Endothelial cell of umbilical vein (primary cell): ENCODE data around the gene CSTF3. TPM values are rescaled to one million over a fixed set of nuclear protein-coding genes. Genes with fewer than 3 reads are reported as not detected.

Source experiments
- BruUV-seq: library from RNA; stranded (reverse); fragments of 400-500 nt; replicated peaks from 2 replicates; lab custom pipeline; 2021; lab: Mats Ljungman, UMichigan
- CTCF ChIA-PET: fragments of 300-600, 350-600 bp; sonication (Branson Sonifier 250); formaldehyde crosslinking; loops from one replicate; lab custom pipeline; 2021; ENCODE audit warnings: antibody characterized with exemption, inconsistent platforms; lab: Charles Lee
- POLR2A ChIA-PET: fragments of 300-600, 350-600 bp; sonication (Branson Sonifier 250); formaldehyde crosslinking; loops from one replicate; lab custom pipeline; 2021; ENCODE audit warnings: antibody characterized with exemption, inconsistent platforms; lab: Charles Lee
- DNase-seq: peaks from one replicate; pipeline ENCODE4 v3.0.0-alpha.2; 2011; ENCODE audit warnings: low read depth, low spot score
- FAIRE-seq: peaks from 2 replicates; lab custom pipeline; 2011; peaks lifted over from hg19 to GRCh38; lab: Jason Lieb, UNC
- H2AFZ ChIP-seq: 2 replicates; pipeline ENCODE4 v1.6.0; 2012; ENCODE audit warnings: low read depth, low read length, control low read depth, inconsistent platforms
- H3K27ac ChIP-seq: 2 replicates; pipeline ENCODE4 v1.5.1; 2011; ENCODE audit warnings: low read depth, mild to moderate bottlenecking, control low read depth, low read length, moderate library complexity; ENCODE audit not compliant: insufficient read depth
- H3K27me3 ChIP-seq, 2 experiments: 2 replicates each; pipeline versions ENCODE4 v1.6.0 to v1.6.1; 2011; ENCODE audit warnings: low read length in 2 of 2, mixed read lengths in 1 of 2; ENCODE audit not compliant: control insufficient read depth in 2 of 2, insufficient read depth in 2 of 2
- H3K36me3 ChIP-seq, 2 experiments: 2 replicates in 1 of 2; 3 replicates in 1 of 2; pipeline ENCODE4 v1.5.1; 2011; ENCODE audit warnings: low read length in 2 of 2, mild to moderate bottlenecking in 1 of 2, moderate library complexity in 1 of 2; ENCODE audit not compliant: control insufficient read depth in 2 of 2, insufficient read depth in 2 of 2; ENCODE audit errors: extremely low read depth in 1 of 2
- H3K4me1 ChIP-seq: 3 replicates; pipeline ENCODE4 v1.5.1; 2011; ENCODE audit warnings: mild to moderate bottlenecking, low read length; ENCODE audit not compliant: control insufficient read depth, insufficient read depth; ENCODE audit errors: extremely low read depth
- H3K4me2 ChIP-seq: 2 replicates; pipeline ENCODE4 v1.6.1; 2011; ENCODE audit warnings: low read length, control low read depth, mixed read lengths; ENCODE audit not compliant: insufficient read depth
- H3K4me3 ChIP-seq, 3 experiments: fragments of 200-600 bp in 1 of 3; sonication (generic), shearing (Covaris generic) in 1 of 3; replicated peaks in 1 of 3; 2 replicates each; pipeline ENCODE4 v1.5.1; 2011 to 2016; ENCODE audit warnings: control low read depth in 3 of 3, low read length in 3 of 3, mild to moderate bottlenecking in 2 of 3, inconsistent platforms in 1 of 3, low read depth in 1 of 3, moderate library complexity in 1 of 3; ENCODE audit not compliant: insufficient read depth in 1 of 3
- H3K79me2 ChIP-seq: 2 replicates; pipeline ENCODE4 v1.6.0; 2012; ENCODE audit warnings: low read length, inconsistent platforms; ENCODE audit not compliant: control insufficient read depth, insufficient read depth
- H3K9ac ChIP-seq: replicated peaks from 2 replicates; pipeline ENCODE3; 2011; ENCODE audit warnings: low read length, control low read depth; ENCODE audit not compliant: insufficient read depth; ENCODE audit errors: extremely low read depth
- H3K9me1 ChIP-seq: replicated peaks from 3 replicates; pipeline ENCODE4 v1.6.0; 2011; ENCODE audit warnings: mild to moderate bottlenecking, low read length; ENCODE audit not compliant: control insufficient read depth, insufficient read depth; ENCODE audit errors: extremely low read depth
- H3K9me3 ChIP-seq: replicated peaks from 2 replicates; pipeline ENCODE4 v1.5.1; 2012; ENCODE audit warnings: low read length, inconsistent platforms; ENCODE audit not compliant: control insufficient read depth, insufficient read depth
- H4K20me1 ChIP-seq: replicated peaks from 2 replicates; pipeline ENCODE3; 2011; ENCODE audit warnings: mild to moderate bottlenecking, low read length; ENCODE audit not compliant: control insufficient read depth, insufficient read depth; ENCODE audit errors: extremely low read depth
- CTCF ChIP-seq, 2 donors: IDR thresholded peaks; 1 replicate in 1 of 2; 2 replicates in 1 of 2; pipeline ENCODE4 v1.5.1; 2011; ENCODE audit warnings: low read length in 2 of 2, mild to moderate bottlenecking in 2 of 2, moderate library complexity in 2 of 2, control low read depth in 1 of 2, inconsistent platforms in 1 of 2, low read depth in 1 of 2; ENCODE audit not compliant: insufficient read depth in 1 of 2; ENCODE audit errors: extremely low read depth in 1 of 2
- EZH2 ChIP-seq: IDR thresholded peaks from 2 replicates; pipeline ENCODE4 v1.6.1; 2012; ENCODE audit warnings: borderline replicate concordance, low read depth, mild to moderate bottlenecking, moderate library complexity, low read length, inconsistent platforms; ENCODE audit not compliant: severe bottlenecking
- FOS ChIP-seq: IDR thresholded peaks from 2 replicates; pipeline ENCODE4 v1.6.1; 2011; ENCODE audit warnings: mild to moderate bottlenecking, low read length, moderate library complexity, borderline replicate concordance; ENCODE audit not compliant: insufficient read depth
- GATA2 ChIP-seq: IDR thresholded peaks from 2 replicates; pipeline ENCODE4 v1.7.0; 2011; ENCODE audit warnings: low read depth, mild to moderate bottlenecking, moderate library complexity, mixed read lengths, low read length; ENCODE audit not compliant: insufficient read length, insufficient read depth
- JUN ChIP-seq: IDR thresholded peaks from 2 replicates; pipeline ENCODE4 v1.6.1; 2011; ENCODE audit warnings: borderline replicate concordance, low read depth; ENCODE audit not compliant: insufficient read length, insufficient read depth
- MAX ChIP-seq: IDR thresholded peaks from 2 replicates; pipeline ENCODE4 v1.6.1; 2011; ENCODE audit not compliant: insufficient read depth, insufficient read length
- MYC ChIP-seq: IDR thresholded peaks from one replicate; pipeline ENCODE4 v1.6.1; 2011; ENCODE audit warnings: mild to moderate bottlenecking, low read depth, low read length
- POLR2A ChIP-seq: IDR thresholded peaks from 2 replicates; pipeline ENCODE4 v1.6.1; 2012; ENCODE audit warnings: low read depth, mild to moderate bottlenecking, control low read depth, low read length
- POLR2AphosphoS5 ChIP-seq: IDR thresholded peaks from 2 replicates; pipeline ENCODE4 v1.6.1; 2012; ENCODE audit warnings: low read depth, mild to moderate bottlenecking, control low read depth, low read length, moderate library complexity; ENCODE audit not compliant: insufficient read depth
- dilution Hi-C: fragments of 300-500 bp; cut with MboI; formaldehyde crosslinking; loops from one replicate; pipeline ENCODE4 v1.15.0; 2019; ENCODE audit warnings: low sequenced_read_pairs; ENCODE audit not compliant: extremely low pct_ligation_motif_present
- intact Hi-C: fragments of 100-400 bp; cut with micrococcal nuclease; formaldehyde crosslinking; loops from one replicate; pipeline ENCODE4 v1.10.0; 2022
- polyA plus RNA-seq, 4 experiments: library from polyadenylated mRNA; depleted of rRNA in 3 of 4; stranded (reverse) in 3 of 4; unstranded in 1 of 4; fragments of >200 nt; gene quantifications; 2 replicates each; pipeline versions ENCODE4 v1.2.1 to v1.2.3, GENCODE V29; 2011 to 2012; ENCODE audit warnings: missing spikeins in 1 of 4
- total RNA-seq: library from RNA; stranded (reverse); gene quantifications from 2 replicates; pipeline ENCODE4 v1.2.3, GENCODE V29; 2021

Gene CSTF3
- total and polyA plus RNA-seq, 2 donors (not counting 3 experiments of a cell fraction or from before 2014, with no cell fraction given), result 18.3 to 46.6 TPM

GRCh38 chr11:33147559-33147958, 13.7 kb downstream of the CSTF3 start:
- H3K9ac ChIP-seq, result no peak overlapping the region
- dilution Hi-C loops (no loop called here), intact Hi-C loops (no loop called here)
- peaks cover 7% of the 10 kb centered on the region for H4K20me1 ChIP-seq
- no peak overlapping the region for H2AFZ ChIP-seq
- peaks cover 99% of the 10 kb centered on the region for H3K79me2 ChIP-seq
- no peaks in the 10 kb centered on the region for H3K4me1 ChIP-seq
- H3K36me3 ChIP-seq, result peaks cover 0 to 3% of the 10 kb centered on the region in 2 experiments
- FAIRE-seq (no peak), DNase-seq (no peak)
- POLR2A ChIA-PET, result no interaction called here
- no peak for TF ChIP-seq POLR2AphosphoS5
- TF ChIP-seq FOS, result no peak
- H3K27me3 ChIP-seq, result no peaks in the 10 kb centered on the region
- no peaks in the 10 kb centered on the region for H3K9me1 ChIP-seq
- no peak overlapping the region for H3K27ac ChIP-seq
- no TSS peak for BruUV-seq
- H3K4me3 ChIP-seq, result no peak overlapping the region
- H3K4me2 ChIP-seq, result no peak overlapping the region
- CTCF ChIA-PET, result no interaction called here
- H3K9me3 ChIP-seq, result no peaks in the 10 kb centered on the region

GRCh38 chr11:33135768-33136443, 25.4 kb downstream of the CSTF3 start:
- intact Hi-C loops (no loop called here), dilution Hi-C loops (no loop called here)
- H3K4me3 ChIP-seq, result no peak overlapping the region
- no peak for TF ChIP-seq MAX
- TF ChIP-seq POLR2AphosphoS5, result no peak
- no peak for TF ChIP-seq GATA2
- no peak for TF ChIP-seq POLR2A
- no peak for TF ChIP-seq CTCF (IDR thresholded peaks at IDR 0.05; ENCODE audit: extremely low read depth in 1 of 2, insufficient read depth in 1 of 2, low read depth in 1 of 2, low read length in 2 of 2)
- TF ChIP-seq JUN, result no peak
- TF ChIP-seq FOS, result no peak
- no peak for TF ChIP-seq MYC
- no peak for TF ChIP-seq EZH2
- H3K4me2 ChIP-seq, result no peak overlapping the region
- DNase-seq (no peak), FAIRE-seq (no peak)
- H3K27me3 ChIP-seq, result no peaks in the 10 kb centered on the region
- no peaks in the 10 kb centered on the region for H3K4me1 ChIP-seq
- peaks cover 10% of the 10 kb centered on the region for H3K79me2 ChIP-seq
- no peak overlapping the region for H3K27ac ChIP-seq
- H3K9me1 ChIP-seq, result no peaks in the 10 kb centered on the region
- ChIA-PET POLR2A (no interaction called here), CTCF (interaction anchor here (0.8 to 1.6 kb wide), 5 partner anchors 9 to 31 kb away, joined by 3 to 12 read pairs (median 4); no protein-coding TSS in a partner anchor)
- no TSS peak for BruUV-seq
- H3K9ac ChIP-seq, result no peak overlapping the region
- no peaks in the 10 kb centered on the region for H3K9me3 ChIP-seq
- peaks cover 0 to 11% of the 10 kb centered on the region in 2 experiments for H3K36me3 ChIP-seq
- H2AFZ ChIP-seq, result no peak overlapping the region
- peaks cover 6% of the 10 kb centered on the region for H4K20me1 ChIP-seq
